Effector CD8-positive, alpha-beta T cell (primary cell): ENCODE data around the gene LRRC10.
"Not testable (repeated sequence)": the region's sequence is repeated elsewhere in the genome, so short reads cannot be mapped to it uniquely, and the experiment has no call there.

ENCODE experiments used
- DNase-seq: peaks from one replicate; lab custom pipeline; 2025; lab: John Stamatoyannopoulos, UW

LRRC10 gene

GRCh38 chr12:69619050-69619449, 8.3 kb upstream of the LRRC10 start:
- DNase-seq, result no peak

- no peak for DNase-seq
These were observed 5.3 kb upstream of the LRRC10 start for GRCh38 chr12:69616025-69616424.

GRCh38 chr12:69613351-69613750, 2.6 kb upstream of the LRRC10 start:
- no peak for DNase-seq

GRCh38 chr12:69610126-69610525, 581 bp downstream of the LRRC10 start:
- no peak for DNase-seq

GRCh38 chr12:69608114-69608513, 2.6 kb downstream of the LRRC10 start:
- DNase-seq, result no peak

GRCh38 chr12:69604275-69604674, 6.4 kb downstream of the LRRC10 start:
- not testable (repeated sequence) for DNase-seq

GRCh38 chr12:69603556-69603955, 7.2 kb downstream of the LRRC10 start:
- DNase-seq, result not testable (repeated sequence)

- DNase-seq, result no peak
These were observed 7.8 kb downstream of the LRRC10 start for GRCh38 chr12:69602954-69603353.

GRCh38 chr12:69601962-69602685, 8.6 kb downstream of the LRRC10 start:
- DNase-seq, result no peak

- DNase-seq, result no peak
These were observed 9.9 kb downstream of the LRRC10 start for GRCh38 chr12:69600804-69601203.

- DNase-seq, result no peak
These were observed 12.4 kb downstream of the LRRC10 start for GRCh38 chr12:69598174-69598753.

- no peak for DNase-seq
These were observed 15.0 kb downstream of the LRRC10 start for GRCh38 chr12:69595689-69596088.

- no peak for DNase-seq
These were observed 21.6 kb downstream of the LRRC10 start for GRCh38 chr12:69589082-69589481.

GRCh38 chr12:69588527-69588926, 22.2 kb downstream of the LRRC10 start:
- no peak for DNase-seq

- DNase-seq, result peak; percentile 95
These were observed 25.3 kb downstream of the LRRC10 start, which contains the start of gene CCT2 for GRCh38 chr12:69585189-69586062. CCT2 (plus strand) TSS chr12:69585459; CDS start chr12:69585522, 63 bp downstream.

GRCh38 chr12:69583203-69583602, 27.5 kb downstream of the LRRC10 start:
- DNase-seq, result no peak

GRCh38 chr12:69580074-69580473, 30.6 kb downstream of the LRRC10 start:
- DNase-seq, result no peak

GRCh38 chr12:69579029-69579428, 31.7 kb downstream of the LRRC10 start:
- no peak for DNase-seq

GRCh38 chr12:69578283-69578682, 32.4 kb downstream of the LRRC10 start:
- DNase-seq, result no peak

GRCh38 chr12:69575346-69575745, 35.4 kb downstream of the LRRC10 start:
- no peak for DNase-seq

GRCh38 chr12:69570545-69571399, 39.9 kb downstream of the LRRC10 start:
- DNase-seq, result peak; percentile 36
